ENCODE data around the gene GDA. TPM values are rescaled to one million over a fixed set of nuclear protein-coding genes. Genes with fewer than 3 reads are reported as not detected.
A peak's percentile ranks its signal among the peaks of the same experiment; 100 is the strongest.
"Not testable (repeated sequence)": the region's sequence is repeated elsewhere in the genome, so short reads cannot be mapped to it uniquely, and the experiment has no call there.

Gene GDA
- total RNA-seq, 2 donors from 2014 or later: not detected

- Mint-ChIP-seq H3K36me3 (no peaks in the 10 kb centered on the region), H3K4me1 (ENCODE audit: low read depth in 2 of 2) (peaks cover 4 to 5% of the 10 kb centered on the region in 2 donors), H3K27ac (no peak overlapping the region), H3K9me3 (no peaks in the 10 kb centered on the region), H3K4me3 (no peak overlapping the region), H3K27me3 (peaks cover 6 to 7% of the 10 kb centered on the region in 2 donors)
- no peak for DNase-seq (ENCODE audit: low spot score)
- no peak for ATAC-seq
These were observed 140.2 kb downstream of the GDA start for GRCh38 chr9:72289401-72289800.

GRCh38 chr9:72290311-72290710 is 141.1 kb downstream of the GDA start:
- Mint-ChIP-seq H3K27ac (no peak overlapping the region), H3K36me3 (no peaks in the 10 kb centered on the region), H3K4me3 (no peak overlapping the region), H3K4me1 (ENCODE audit: low read depth in 2 of 2) (peaks cover 4 to 5% of the 10 kb centered on the region in 2 donors), H3K9me3 (no peaks in the 10 kb centered on the region), H3K27me3 (peaks cover 6 to 7% of the 10 kb centered on the region in 2 donors)
- DNase-seq (ENCODE audit: low spot score) (no peak), ATAC-seq (no peak)

- DNase-seq (ENCODE audit: low spot score); ATAC-seq; H3K4me3 Mint-ChIP-seq; H3K27ac Mint-ChIP-seq; H3K4me1 Mint-ChIP-seq (ENCODE audit: low read depth in 2 of 2); H3K9me3 Mint-ChIP-seq; H3K36me3 Mint-ChIP-seq; H3K27me3 Mint-ChIP-seq: not testable (repeated sequence)
These were observed 142.3 kb downstream of the GDA start for GRCh38 chr9:72291576-72291975.

DNA sequence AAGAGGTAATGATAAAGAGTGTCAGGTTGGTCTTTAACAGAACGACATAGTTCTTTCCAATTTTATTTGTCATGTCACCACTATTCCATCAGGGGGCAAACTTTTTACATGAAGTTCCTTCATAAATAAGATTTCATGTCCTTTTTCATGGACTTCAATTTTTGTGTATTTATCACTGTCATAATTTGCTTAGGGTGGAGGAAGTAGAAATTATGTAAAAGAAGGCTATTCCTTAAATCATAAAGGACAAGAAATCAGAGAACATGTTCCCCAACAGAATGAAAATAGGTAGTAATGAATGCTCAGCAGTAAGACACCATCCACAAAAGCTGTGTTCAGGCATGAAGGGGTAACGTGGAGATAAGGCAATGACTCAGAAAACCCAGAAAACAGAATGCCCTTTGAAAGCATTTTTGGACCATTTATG is 143.0 kb downstream of the GDA start:
- ATAC-seq: no peak
- Mint-ChIP-seq H3K4me1 (ENCODE audit: low read depth in 2 of 2) (peaks cover 4 to 5% of the 10 kb centered on the region in 2 donors), H3K36me3 (no peaks in the 10 kb centered on the region), H3K9me3 (no peaks in the 10 kb centered on the region), H3K4me3 (no peak overlapping the region), H3K27me3 (peaks cover 6 to 7% of the 10 kb centered on the region in 2 donors), H3K27ac (no peak overlapping the region)
- DNase-seq (ENCODE audit: low spot score): no peak

DNA sequence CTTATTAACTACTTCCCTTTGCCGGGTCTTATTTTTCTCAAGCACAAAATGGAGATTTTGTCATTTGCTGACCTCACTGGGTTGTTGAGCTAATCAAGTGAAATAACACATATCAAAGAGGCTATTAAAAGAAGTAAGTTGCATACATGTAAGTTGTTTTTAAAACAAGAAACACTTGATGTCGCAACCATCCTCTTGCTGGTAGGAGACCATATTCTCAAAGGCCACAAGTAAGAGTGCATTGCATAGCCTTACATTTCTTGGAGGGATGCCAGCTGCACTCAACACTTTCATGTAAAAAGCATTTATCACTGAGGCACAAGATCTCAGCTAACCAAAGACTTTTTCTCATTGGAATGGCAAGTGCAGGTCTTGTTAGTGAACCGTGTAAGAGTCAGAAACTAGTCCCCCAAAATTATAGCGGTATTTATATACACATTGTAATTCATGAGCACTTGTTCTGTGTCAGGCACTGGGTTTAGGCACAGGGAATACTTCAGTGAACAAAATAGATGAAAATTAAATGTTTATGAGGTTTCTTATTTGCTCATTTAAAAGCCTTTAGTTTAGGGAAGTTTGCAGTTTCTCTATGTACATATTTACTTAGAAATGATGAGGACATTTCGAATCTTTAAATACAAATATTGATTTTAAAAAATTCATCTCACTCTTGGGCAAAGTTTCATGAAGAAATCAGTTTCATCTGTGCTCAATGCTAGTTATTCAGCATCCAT is 143.8 kb downstream of the GDA start:
- Mint-ChIP-seq H3K36me3 (no peaks in the 10 kb centered on the region), H3K4me3 (no peak overlapping the region), H3K27me3 (peaks cover 5 to 6% of the 10 kb centered on the region in 2 donors), H3K27ac (no peak overlapping the region), H3K4me1 (ENCODE audit: low read depth in 2 of 2) (peaks cover 4 to 5% of the 10 kb centered on the region in 2 donors), H3K9me3 (no peaks in the 10 kb centered on the region)
- DNase-seq (ENCODE audit: low spot score) (no peak), ATAC-seq (no peak)

GRCh38 chr9:72294936-72295335 is 145.7 kb downstream of the GDA start:
- Mint-ChIP-seq H3K36me3 (no peaks in the 10 kb centered on the region), H3K4me1 (ENCODE audit: low read depth in 2 of 2) (peaks cover 5 to 8% of the 10 kb centered on the region in 2 donors), H3K27me3 (peaks cover 5 to 6% of the 10 kb centered on the region in 2 donors), H3K4me3 (no peak overlapping the region), H3K9me3 (no peaks in the 10 kb centered on the region), H3K27ac (no peak overlapping the region)
- no peak for DNase-seq (ENCODE audit: low spot score)
- ATAC-seq: no peak

- no peak for ATAC-seq
- Mint-ChIP-seq H3K27ac (no peak overlapping the region), H3K27me3 (no peaks in the 10 kb centered on the region), H3K9me3 (peaks cover 4% of the 10 kb centered on the region), H3K36me3 (no peaks in the 10 kb centered on the region), H3K4me1 (ENCODE audit: low read depth in 2 of 2) (peaks cover 12 to 20% of the 10 kb centered on the region in 2 donors), H3K4me3 (no peak overlapping the region)
- DNase-seq (ENCODE audit: low spot score): no peak
These were observed 148.3 kb downstream of the GDA start for GRCh38 chr9:72297516-72297915.

- Mint-ChIP-seq H3K4me1 (ENCODE audit: low read depth in 2 of 2) (peaks cover 12 to 20% of the 10 kb centered on the region in 2 donors), H3K27ac (peak overlapping the region in 1 of 2 donors; percentile 20), H3K27me3 (no peaks in the 10 kb centered on the region), H3K36me3 (no peaks in the 10 kb centered on the region), H3K4me3 (no peak overlapping the region), H3K9me3 (peaks cover 4% of the 10 kb centered on the region)
- DNase-seq (ENCODE audit: low spot score) (no peak), ATAC-seq (no peak)
These were observed 149.9 kb downstream of the GDA start for GRCh38 chr9:72299017-72299603.

DNA sequence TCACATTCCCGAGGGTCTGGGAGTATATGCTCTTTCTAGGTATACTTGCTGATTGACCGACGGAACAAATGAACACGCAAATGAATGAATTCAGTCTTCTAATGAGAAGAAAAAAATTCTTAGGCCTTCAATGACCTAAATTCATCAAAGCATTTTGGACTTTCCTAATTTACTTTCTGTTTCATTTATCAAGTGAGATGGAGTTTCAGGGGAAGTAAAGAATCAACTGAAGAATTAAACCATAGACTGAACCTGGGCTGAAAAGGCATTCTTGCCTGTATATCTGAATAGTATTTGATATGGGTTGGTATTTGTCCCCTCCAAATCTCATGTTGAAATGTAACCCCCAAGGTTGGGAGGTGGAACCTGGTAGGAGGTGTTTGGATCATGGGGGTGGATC is 151.6 kb downstream of the GDA start:
- ATAC-seq (no peak), DNase-seq (ENCODE audit: low spot score) (no peak)
- no peaks in the 10 kb centered on the region for H3K27me3 Mint-ChIP-seq
- peaks cover 28 to 33% of the 10 kb centered on the region in 2 donors for H3K4me1 Mint-ChIP-seq (ENCODE audit: low read depth in 2 of 2)
- H3K27ac Mint-ChIP-seq: peak overlapping the region; percentile 73 to 88
- no peaks in the 10 kb centered on the region for H3K36me3 Mint-ChIP-seq
- peaks cover 4% of the 10 kb centered on the region for H3K9me3 Mint-ChIP-seq
- H3K4me3 Mint-ChIP-seq: peak overlapping the region; percentile 30

Other genes starting within 250 kb of the GDA start
- gene ABHD17B, start 238.2 kb upstream of the GDA start, total RNA-seq: 10 to 100 TPM; 29.2 to 33.9 TPM
- gene C9orf85, start 237.8 kb upstream of the GDA start, total RNA-seq: 10 to 100 TPM; 10.7 to 12.6 TPM
- not detected for gene C9orf57, start 88.8 kb upstream of the GDA start, total RNA-seq
- gene ZFAND5, start 215.8 kb downstream of the GDA start, total RNA-seq: 100 to 1,000 TPM; 102 to 115 TPM

Data from natural killer cell treated with Interleukin-12 subunit alpha and Interleukin-12 subunit beta and Interleukin-15 and Interleukin-18, amount 100 ng/mL, for 72 hours (primary cell).